NCI-H187 treated with DMSO at 0.1 percent for 48 hours (cell line): ENCODE measurements around the gene RNMT.

Experiments
- DNase-seq: peaks from one replicate; lab custom pipeline; 2025; lab: John Stamatoyannopoulos, UW

The RNMT gene

DNA sequence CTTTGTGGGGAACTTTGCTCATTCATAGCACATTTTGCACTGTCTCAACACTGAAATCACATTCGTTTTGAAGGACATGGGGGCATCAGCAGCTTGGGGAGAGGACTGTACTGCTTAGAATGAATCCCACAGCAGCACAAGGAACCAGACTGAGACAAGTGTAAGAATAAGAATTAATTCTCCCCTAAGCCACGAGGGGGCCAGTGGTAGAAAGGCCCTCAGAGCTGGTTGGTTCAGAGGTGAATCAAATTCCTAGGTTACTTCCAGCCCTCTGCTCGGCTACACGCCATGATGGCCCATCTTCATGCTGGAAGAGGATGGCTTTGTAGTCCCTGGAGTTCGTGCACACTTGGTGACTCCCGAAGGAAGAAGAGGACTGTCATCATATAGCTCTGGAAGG, 85.5 kb downstream of the RNMT start:
- DNase-seq: no peak

DNA sequence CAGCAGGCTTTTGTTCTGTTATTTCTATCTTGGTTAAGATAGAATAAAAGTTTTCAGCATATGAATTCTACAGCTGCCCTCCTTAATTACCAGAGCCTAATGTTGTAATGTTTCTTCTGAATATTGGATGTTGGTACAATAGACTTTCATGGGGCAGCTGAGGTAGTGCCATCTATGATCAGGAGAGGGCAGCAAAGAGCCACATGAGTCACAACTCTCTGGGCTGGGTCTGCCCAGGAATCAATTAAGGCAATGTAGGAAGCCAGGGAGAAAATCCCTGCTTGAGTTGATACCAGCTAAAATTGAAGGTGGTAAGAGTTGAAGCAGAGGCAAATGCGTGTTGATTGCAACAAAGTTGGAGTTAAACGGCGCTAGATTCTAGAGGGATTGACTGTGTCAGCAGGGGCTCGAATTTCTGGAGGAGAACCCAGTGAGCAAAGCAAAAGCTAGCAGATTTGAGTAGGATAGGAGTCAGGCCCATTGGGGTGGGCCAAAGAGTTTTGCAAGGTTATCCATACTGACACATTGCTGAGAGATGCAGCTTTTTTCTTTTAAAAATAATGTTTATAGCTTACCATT, 86.9 kb downstream of the RNMT start:
- DNase-seq: no peak
